KOPT-K1 (cell line): ENCODE measurements around the gene RALGPS2.

Experiments
- H3K27ac ChIP-seq: fragments of 200-600 bp; sonication (generic); 2 replicates; pipeline ENCODE4 v1.5.1; 2016; ENCODE audit warnings: antibody characterized with exemption, mild to moderate bottlenecking, low read depth, low read length; ENCODE audit not compliant: poor library complexity, severe bottlenecking
- H3K36me3 ChIP-seq: fragments of 200-600 bp; sonication (generic); 2 replicates; pipeline ENCODE4 v1.5.1; 2017; ENCODE audit warnings: antibody characterized with exemption, mild to moderate bottlenecking, low read length, moderate library complexity; ENCODE audit not compliant: insufficient read depth
- H3K9me3 ChIP-seq: fragments of 200-600 bp; sonication (generic); 2 replicates; pipeline ENCODE4 v1.5.1; 2017; ENCODE audit warnings: antibody characterized with exemption, low read length, mild to moderate bottlenecking; ENCODE audit not compliant: insufficient read depth, poor library complexity, severe bottlenecking

The RALGPS2 gene

GRCh38 chr1:178784131-178784536 is 59.1 kb downstream of the RALGPS2 start:
- no peak overlapping the region for H3K27ac ChIP-seq
- H3K36me3 ChIP-seq: no peaks in the 10 kb centered on the region
- H3K9me3 ChIP-seq: no peaks in the 10 kb centered on the region

GRCh38 chr1:178792394-178792793 is 67.3 kb downstream of the RALGPS2 start:
- Histone ChIP-seq H3K9me3 (no peaks in the 10 kb centered on the region), H3K36me3 (no peaks in the 10 kb centered on the region), H3K27ac (no peak overlapping the region)

GRCh38 chr1:178796013-178796412 is 71.0 kb downstream of the RALGPS2 start:
- Histone ChIP-seq H3K27ac (no peak overlapping the region), H3K36me3 (no peaks in the 10 kb centered on the region; the same call in 1 of the 2 replicates), H3K9me3 (peaks cover 9% of the 10 kb centered on the region)

- no peak overlapping the region for H3K27ac ChIP-seq
- peaks cover 9% of the 10 kb centered on the region for H3K9me3 ChIP-seq
- no peaks in the 10 kb centered on the region; the same call in 1 of the 2 replicates for H3K36me3 ChIP-seq
Measured at GRCh38 chr1:178797590-178797989, 72.5 kb downstream of the RALGPS2 start.

- no peak overlapping the region for H3K27ac ChIP-seq
- no peaks in the 10 kb centered on the region; the same call in 1 of the 2 replicates for H3K36me3 ChIP-seq
- peaks cover 9% of the 10 kb centered on the region for H3K9me3 ChIP-seq
Measured at GRCh38 chr1:178798232-178798861, 73.3 kb downstream of the RALGPS2 start.

GRCh38 chr1:178802873-178803272 is 77.8 kb downstream of the RALGPS2 start:
- Histone ChIP-seq H3K27ac (no peak overlapping the region), H3K9me3 (peaks cover 9% of the 10 kb centered on the region), H3K36me3 (no peaks in the 10 kb centered on the region; the same call in 1 of the 2 replicates)

- Histone ChIP-seq H3K9me3 (no peaks in the 10 kb centered on the region), H3K36me3 (no peaks in the 10 kb centered on the region), H3K27ac (no peak overlapping the region)
Measured at GRCh38 chr1:178806665-178807300, 81.7 kb downstream of the RALGPS2 start.

GRCh38 chr1:178808529-178808928 is 83.5 kb downstream of the RALGPS2 start:
- no peak overlapping the region for H3K27ac ChIP-seq
- H3K9me3 ChIP-seq: no peaks in the 10 kb centered on the region
- no peaks in the 10 kb centered on the region for H3K36me3 ChIP-seq

- H3K9me3 ChIP-seq: no peaks in the 10 kb centered on the region
- no peak overlapping the region for H3K27ac ChIP-seq
- no peaks in the 10 kb centered on the region for H3K36me3 ChIP-seq
Measured at GRCh38 chr1:178810585-178810984, 85.5 kb downstream of the RALGPS2 start.

- no peaks in the 10 kb centered on the region for H3K9me3 ChIP-seq
- H3K27ac ChIP-seq: no peak overlapping the region
- H3K36me3 ChIP-seq: no peaks in the 10 kb centered on the region
Measured at GRCh38 chr1:178818416-178818815, 93.4 kb downstream of the RALGPS2 start.

GRCh38 chr1:178819123-178819522 is 94.1 kb downstream of the RALGPS2 start:
- Histone ChIP-seq H3K36me3 (no peaks in the 10 kb centered on the region), H3K9me3 (no peaks in the 10 kb centered on the region), H3K27ac (no peak overlapping the region)

- Histone ChIP-seq H3K9me3 (no peaks in the 10 kb centered on the region), H3K27ac (no peak overlapping the region), H3K36me3 (no peaks in the 10 kb centered on the region)
Measured at GRCh38 chr1:178821134-178821866, 96.3 kb downstream of the RALGPS2 start.

GRCh38 chr1:178825167-178825566 is 100.1 kb downstream of the RALGPS2 start:
- no peaks in the 10 kb centered on the region for H3K9me3 ChIP-seq
- H3K36me3 ChIP-seq: no peaks in the 10 kb centered on the region
- no peak overlapping the region for H3K27ac ChIP-seq

- H3K36me3 ChIP-seq: no peaks in the 10 kb centered on the region
- no peaks in the 10 kb centered on the region for H3K9me3 ChIP-seq
- H3K27ac ChIP-seq: no peak overlapping the region
Measured at GRCh38 chr1:178844436-178844835, 119.4 kb downstream of the RALGPS2 start.

GRCh38 chr1:178846306-178846705 is 121.3 kb downstream of the RALGPS2 start:
- Histone ChIP-seq H3K36me3 (no peaks in the 10 kb centered on the region), H3K27ac (no peak overlapping the region)

More at GRCh38 chr1:178846306-178846705, 121.3 kb downstream of the RALGPS2 start:
- H3K9me3 ChIP-seq: no peaks in the 10 kb centered on the region
